Astrocyte (in vitro differentiated cells and primary cell): Measurements from ENCODE around the gene USP19. TPM values are rescaled to one million over a fixed set of nuclear protein-coding genes. Genes with fewer than 3 reads are reported as not detected.

ENCODE experiments used
- DNase-seq: peaks from one replicate; pipeline ENCODE4 v3.0.0-alpha.2; 2010; ENCODE audit warnings: low read depth
- FAIRE-seq: peaks from 2 replicates; lab custom pipeline; 2011; peaks lifted over from hg19 to GRCh38; lab: Jason Lieb, UNC
- H2AFZ ChIP-seq: 2 replicates; pipeline ENCODE4 v1.6.0; 2012; ENCODE audit warnings: low read depth, low read length, inconsistent platforms
- H3K27ac ChIP-seq: 2 replicates; pipeline ENCODE4 v1.5.1; 2011; ENCODE audit warnings: low read depth, low read length, inconsistent platforms
- H3K27me3 ChIP-seq: 2 replicates; pipeline ENCODE4 v1.6.0; 2011; ENCODE audit warnings: low read length, inconsistent platforms; ENCODE audit not compliant: insufficient read depth
- H3K36me3 ChIP-seq: 2 replicates; pipeline ENCODE4 v1.5.1; 2011; ENCODE audit warnings: low read length, inconsistent platforms; ENCODE audit not compliant: insufficient read depth
- H3K4me1 ChIP-seq: 2 replicates; pipeline ENCODE4 v1.5.1; 2011; ENCODE audit warnings: low read length, inconsistent platforms; ENCODE audit not compliant: insufficient read depth
- H3K4me2 ChIP-seq: 2 replicates; pipeline ENCODE4 v1.6.0; 2012; ENCODE audit warnings: low read length, inconsistent platforms
- H3K4me3 ChIP-seq: 2 replicates; pipeline ENCODE4 v1.5.1; 2011; ENCODE audit warnings: low read depth, mild to moderate bottlenecking, low read length, inconsistent platforms; ENCODE audit not compliant: insufficient read depth
- H3K79me2 ChIP-seq: 2 replicates; pipeline ENCODE4 v1.6.0; 2012; ENCODE audit warnings: mild to moderate bottlenecking, low read length, inconsistent platforms; ENCODE audit not compliant: insufficient read depth
- H3K9ac ChIP-seq: 2 replicates; pipeline ENCODE4 v1.6.0; 2012; ENCODE audit warnings: mild to moderate bottlenecking, low read length, inconsistent platforms
- H3K9me3 ChIP-seq: 2 replicates; pipeline ENCODE4 v1.5.1; 2012; ENCODE audit warnings: low read depth, mild to moderate bottlenecking, low read length, inconsistent platforms; ENCODE audit not compliant: insufficient read depth
- H4K20me1 ChIP-seq: 2 replicates; pipeline ENCODE4 v1.6.0; 2012; ENCODE audit warnings: low read length, inconsistent platforms; ENCODE audit not compliant: insufficient read depth
- H3K27ac Mint-ChIP-seq: one replicate; pipeline ENCODE4 v1.8.0; 2021; ENCODE audit warnings: mild to moderate bottlenecking, mixed read lengths; ENCODE audit not compliant: unreplicated experiment
- H3K27me3 Mint-ChIP-seq: one replicate; pipeline ENCODE4 v1.8.0; 2021; ENCODE audit warnings: low read depth, mixed read lengths; ENCODE audit not compliant: unreplicated experiment
- H3K36me3 Mint-ChIP-seq: one replicate; pipeline ENCODE4 v1.8.0; 2021; ENCODE audit warnings: low read depth, mixed read lengths; ENCODE audit not compliant: unreplicated experiment
- H3K4me1 Mint-ChIP-seq: one replicate; pipeline ENCODE4 v1.8.0; 2021; ENCODE audit warnings: low read depth, mixed read lengths; ENCODE audit not compliant: unreplicated experiment
- H3K4me3 Mint-ChIP-seq: one replicate; pipeline ENCODE4 v1.8.0; 2021; ENCODE audit warnings: mild to moderate bottlenecking, moderate library complexity, mixed read lengths; ENCODE audit not compliant: unreplicated experiment
- H3K9me3 Mint-ChIP-seq: one replicate; pipeline ENCODE4 v1.8.0; 2021; ENCODE audit warnings: mild to moderate bottlenecking, mixed read lengths; ENCODE audit not compliant: unreplicated experiment
- EZH2 ChIP-seq: IDR thresholded peaks from 2 replicates; pipeline ENCODE4 v1.6.1; 2012; ENCODE audit warnings: mild to moderate bottlenecking, low read length, inconsistent platforms; ENCODE audit not compliant: insufficient read depth
- total RNA-seq: library from RNA; stranded (reverse); gene quantifications from 2 replicates; pipeline ENCODE4 v1.2.1, GENCODE V29; 2021
- TF ChIP-seq, protein P1 (sequence below): IDR thresholded peaks from 2 replicates; pipeline ENCODE4 v1.5.1; 2011; ENCODE audit warnings: low read depth, mild to moderate bottlenecking, inconsistent platforms, low read length, moderate library complexity; ENCODE audit not compliant: insufficient read depth

The USP19 gene
- total RNA-seq, 1 donor from 2014 or later: 28.7 TPM

DNA sequence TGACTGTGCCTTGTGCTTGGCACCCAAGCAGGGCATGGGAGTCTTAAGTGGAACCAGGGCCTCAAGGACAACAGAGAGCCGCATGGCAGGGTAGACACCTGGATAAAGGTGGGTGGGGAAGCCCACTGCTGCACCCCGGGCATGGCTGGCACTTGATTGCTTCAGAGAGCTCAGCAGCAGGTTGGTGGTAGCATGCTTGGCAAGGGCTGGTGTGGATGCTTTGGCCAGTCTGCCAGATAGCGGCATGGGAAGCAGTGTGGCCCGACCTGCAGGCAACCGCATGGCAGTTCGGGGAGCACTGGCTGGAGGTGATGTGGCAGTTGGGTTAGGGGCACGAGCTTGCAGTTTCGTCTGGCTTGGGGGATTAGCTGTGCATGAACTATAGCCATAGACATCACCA is 43.0 kb upstream of the USP19 start:
- H3K4me3 Mint-ChIP-seq: no peak overlapping the region
- no peaks in the 10 kb centered on the region for H3K27me3 ChIP-seq
- no peak for FAIRE-seq

DNA sequence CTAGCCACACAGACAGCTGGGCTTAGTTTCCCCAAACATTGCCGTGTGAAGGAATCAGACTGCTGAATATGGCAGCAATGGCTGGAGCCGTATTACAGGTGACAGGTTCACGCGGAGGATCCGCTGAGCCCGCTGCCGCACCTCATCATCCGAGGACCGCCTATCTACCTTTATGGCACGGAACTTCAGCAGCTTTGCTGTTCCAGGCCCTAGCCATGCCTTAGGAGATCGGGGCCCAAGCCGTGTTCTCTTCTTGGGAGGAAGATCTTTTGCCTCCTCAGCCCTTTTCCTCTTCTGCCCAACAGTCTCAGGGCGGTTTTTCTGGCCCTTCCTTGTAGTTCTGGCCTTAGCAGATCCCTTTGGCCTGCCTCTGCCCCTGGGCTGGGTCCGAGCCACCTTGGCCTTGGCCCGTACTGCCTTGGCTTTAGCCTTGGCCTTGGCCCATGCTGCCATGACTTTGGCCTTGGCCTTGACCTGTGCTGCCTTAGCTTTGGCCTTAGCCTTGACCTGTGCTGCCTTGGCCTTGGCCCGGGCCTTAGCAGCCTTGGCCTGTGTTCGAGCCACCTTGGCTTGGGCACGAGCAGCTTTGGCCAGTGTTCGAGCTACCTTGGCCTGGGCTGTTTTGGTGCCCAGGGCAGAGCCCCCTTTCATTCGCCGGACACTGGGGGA is 42.3 kb upstream of the USP19 start:
- FAIRE-seq: no peak
- Mint-ChIP-seq H3K27me3 (no peaks in the 10 kb centered on the region), H3K27ac (no peak overlapping the region), H3K4me1 (peaks cover 17% of the 10 kb centered on the region), H3K9me3 (no peaks in the 10 kb centered on the region), H3K36me3 (peaks cover 9% of the 10 kb centered on the region), H3K4me3 (no peak overlapping the region)
- no peak overlapping the region for H3K27ac ChIP-seq
- H3K36me3 ChIP-seq: peaks cover 6% of the 10 kb centered on the region
- H3K4me2 ChIP-seq: no peak overlapping the region
- no peak overlapping the region for H3K9ac ChIP-seq
- no peak for DNase-seq
- no peaks in the 10 kb centered on the region for H3K9me3 ChIP-seq
- H4K20me1 ChIP-seq: peaks cover 18% of the 10 kb centered on the region
- H2AFZ ChIP-seq: no peak overlapping the region
- no peak overlapping the region for H3K4me3 ChIP-seq
- H3K27me3 ChIP-seq: no peaks in the 10 kb centered on the region
- H3K79me2 ChIP-seq: peaks cover 30% of the 10 kb centered on the region
- TF ChIP-seq, protein P1, sequence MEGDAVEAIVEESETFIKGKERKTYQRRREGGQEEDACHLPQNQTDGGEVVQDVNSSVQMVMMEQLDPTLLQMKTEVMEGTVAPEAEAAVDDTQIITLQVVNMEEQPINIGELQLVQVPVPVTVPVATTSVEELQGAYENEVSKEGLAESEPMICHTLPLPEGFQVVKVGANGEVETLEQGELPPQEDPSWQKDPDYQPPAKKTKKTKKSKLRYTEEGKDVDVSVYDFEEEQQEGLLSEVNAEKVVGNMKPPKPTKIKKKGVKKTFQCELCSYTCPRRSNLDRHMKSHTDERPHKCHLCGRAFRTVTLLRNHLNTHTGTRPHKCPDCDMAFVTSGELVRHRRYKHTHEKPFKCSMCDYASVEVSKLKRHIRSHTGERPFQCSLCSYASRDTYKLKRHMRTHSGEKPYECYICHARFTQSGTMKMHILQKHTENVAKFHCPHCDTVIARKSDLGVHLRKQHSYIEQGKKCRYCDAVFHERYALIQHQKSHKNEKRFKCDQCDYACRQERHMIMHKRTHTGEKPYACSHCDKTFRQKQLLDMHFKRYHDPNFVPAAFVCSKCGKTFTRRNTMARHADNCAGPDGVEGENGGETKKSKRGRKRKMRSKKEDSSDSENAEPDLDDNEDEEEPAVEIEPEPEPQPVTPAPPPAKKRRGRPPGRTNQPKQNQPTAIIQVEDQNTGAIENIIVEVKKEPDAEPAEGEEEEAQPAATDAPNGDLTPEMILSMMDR: no peak
- no peak for TF ChIP-seq EZH2
- H3K4me1 ChIP-seq: peaks cover 12% of the 10 kb centered on the region

More for the DNA sequence above, 43.0 kb upstream of the USP19 start:
- DNase-seq: no peak
- Histone ChIP-seq H3K27ac (no peak overlapping the region), H4K20me1 (peaks cover 18% of the 10 kb centered on the region), H3K9me3 (no peaks in the 10 kb centered on the region), H2AFZ (no peak overlapping the region), H3K79me2 (peaks cover 30% of the 10 kb centered on the region), H3K4me1 (peaks cover 12% of the 10 kb centered on the region), H3K4me3 (no peak overlapping the region), H3K36me3 (peaks cover 6% of the 10 kb centered on the region), H3K4me2 (no peak overlapping the region), H3K9ac (no peak overlapping the region)
- Mint-ChIP-seq H3K27me3 (no peaks in the 10 kb centered on the region), H3K4me1 (peaks cover 13% of the 10 kb centered on the region), H3K27ac (no peak overlapping the region), H3K9me3 (no peaks in the 10 kb centered on the region), H3K36me3 (peaks cover 9% of the 10 kb centered on the region)
- TF ChIP-seq EZH2: no peak

DNA sequence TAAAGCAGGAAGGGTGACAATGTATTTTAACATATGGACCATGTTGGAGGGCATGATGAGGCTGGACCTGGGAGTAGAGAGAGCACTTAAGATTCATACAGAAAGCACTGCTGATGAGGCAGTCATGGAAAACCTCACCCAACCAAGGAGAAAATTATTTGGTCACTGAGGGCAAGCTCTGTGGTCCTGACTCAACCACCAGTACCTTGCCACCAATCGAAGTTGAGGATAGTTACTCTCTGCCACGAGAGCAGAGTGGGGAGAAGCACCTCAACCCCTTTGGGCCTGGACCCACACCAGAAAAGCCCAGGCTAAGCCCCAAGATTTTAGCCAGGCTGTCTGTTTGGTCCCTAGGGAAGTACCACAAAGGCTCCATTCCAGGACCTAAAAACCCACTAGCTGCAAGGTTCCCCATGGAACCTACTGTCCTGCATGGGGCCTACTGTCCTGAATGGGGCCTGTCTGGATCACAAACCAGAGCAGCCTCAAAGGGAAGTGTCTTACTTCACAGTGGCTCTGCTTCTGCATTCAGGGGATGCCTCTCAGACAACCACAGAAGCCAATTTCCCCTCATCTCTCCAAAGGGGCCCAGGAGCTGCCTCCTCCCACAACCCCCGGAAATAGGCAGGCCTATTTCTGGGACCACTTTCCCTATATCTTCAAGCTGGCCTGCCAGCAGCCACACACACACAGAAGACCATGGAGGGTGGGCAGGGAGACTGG is 41.3 kb upstream of the USP19 start:
- peaks cover 12% of the 10 kb centered on the region for H3K4me1 ChIP-seq
- Mint-ChIP-seq H3K27me3 (no peaks in the 10 kb centered on the region), H3K27ac (no peak overlapping the region), H3K36me3 (peaks cover 9% of the 10 kb centered on the region), H3K4me1 (peaks cover 17% of the 10 kb centered on the region), H3K9me3 (no peaks in the 10 kb centered on the region), H3K4me3 (no peak overlapping the region)
- H4K20me1 ChIP-seq: peaks cover 18% of the 10 kb centered on the region
- no peak for DNase-seq
- no peak overlapping the region for H3K9ac ChIP-seq
- no peak overlapping the region for H3K4me3 ChIP-seq
- no peak for TF ChIP-seq EZH2
- TF ChIP-seq, protein P1: no peak
- H3K36me3 ChIP-seq: peaks cover 6% of the 10 kb centered on the region
- no peak overlapping the region for H2AFZ ChIP-seq
- no peak for FAIRE-seq
- no peak overlapping the region for H3K4me2 ChIP-seq
- H3K9me3 ChIP-seq: no peaks in the 10 kb centered on the region
- H3K79me2 ChIP-seq: peaks cover 30% of the 10 kb centered on the region
- H3K27ac ChIP-seq: no peak overlapping the region
- no peaks in the 10 kb centered on the region for H3K27me3 ChIP-seq
